GM19043 (cell line): Measurements from ENCODE around the gene METTL9.
"Not testable (repeated sequence)": the region's sequence is repeated elsewhere in the genome, so short reads cannot be mapped to it uniquely, and the experiment has no call there.

ENCODE experiments used
- ATAC-seq: cut with Tn5 transposase; IDR thresholded peaks from one replicate; pipeline ENCODE4 v1.9.1; 2021; ENCODE audit warnings: low read depth; ENCODE audit not compliant: unreplicated experiment

The METTL9 gene

GRCh38 chr16:21654466-21654865, 55.1 kb downstream of the METTL9 start:
- no peak for ATAC-seq

GRCh38 chr16:21654881-21655280, 55.5 kb downstream of the METTL9 start:
- no peak for ATAC-seq

GRCh38 chr16:21656795-21657768, 57.7 kb downstream of the METTL9 start:
- ATAC-seq = no peak

- ATAC-seq = no peak
Observed at GRCh38 chr16:21659124-21659523, 59.7 kb downstream of the METTL9 start.

GRCh38 chr16:21663889-21664647, 64.7 kb downstream of the METTL9 start, which contains the start of gene OTOA:
Gene OTOA, plus strand, starts transcription at chr16:21663968. Its CDS starts 14,547 bp downstream, at chr16:21678515.
- ATAC-seq = no peak

GRCh38 chr16:21664801-21665492, 65.6 kb downstream of the METTL9 start:
- no peak for ATAC-seq

- no peak for ATAC-seq
Observed at GRCh38 chr16:21666772-21667171, 67.4 kb downstream of the METTL9 start.

GRCh38 chr16:21667575-21667974, 68.2 kb downstream of the METTL9 start:
- ATAC-seq = no peak

GRCh38 chr16:21673469-21673868, 74.1 kb downstream of the METTL9 start:
- no peak for ATAC-seq

GRCh38 chr16:21674456-21674855, 75.1 kb downstream of the METTL9 start:
- ATAC-seq = not testable (repeated sequence)

- not testable (repeated sequence) for ATAC-seq
Observed at GRCh38 chr16:21680714-21681113, 81.3 kb downstream of the METTL9 start.

GRCh38 chr16:21683184-21683583, 83.8 kb downstream of the METTL9 start:
- ATAC-seq = no peak

- ATAC-seq = no peak
Observed at GRCh38 chr16:21684199-21684598, 84.8 kb downstream of the METTL9 start.

GRCh38 chr16:21685034-21685455, 85.7 kb downstream of the METTL9 start:
- ATAC-seq = no peak

GRCh38 chr16:21689107-21689506, 89.7 kb downstream of the METTL9 start:
- no peak for ATAC-seq

GRCh38 chr16:21690967-21691366, 91.6 kb downstream of the METTL9 start:
- ATAC-seq = not testable (repeated sequence)

- ATAC-seq = no peak
Observed at GRCh38 chr16:21694609-21695008, 95.2 kb downstream of the METTL9 start.

GRCh38 chr16:21697032-21697431, 97.7 kb downstream of the METTL9 start:
- ATAC-seq = no peak

GRCh38 chr16:21698169-21699032, 99.0 kb downstream of the METTL9 start:
- ATAC-seq = no peak

- ATAC-seq = no peak
Observed at GRCh38 chr16:21701271-21701670, 101.9 kb downstream of the METTL9 start.
